ENCODE measurements around the gene MOCS1.

The MOCS1 gene

GRCh38 chr6:39885691-39886090, 48.6 kb downstream of the MOCS1 start:
- no peak for DNase-seq (ENCODE audit: low read depth)
- H3K4me3 ChIP-seq (ENCODE audit: low read depth, low read length) = no peak overlapping the region
- no peak for TF ChIP-seq CTCF (IDR thresholded peaks at IDR 0.05; ENCODE audit: low read depth, low read length, missing control alignments)

- no peak for DNase-seq (ENCODE audit: low read depth)
- no peak for TF ChIP-seq CTCF (IDR thresholded peaks at IDR 0.05; ENCODE audit: low read depth, low read length, missing control alignments)
- H3K4me3 ChIP-seq (ENCODE audit: low read depth, low read length) = no peak overlapping the region
Measured at GRCh38 chr6:39884696-39885095, 49.6 kb downstream of the MOCS1 start.

- TF ChIP-seq CTCF (IDR thresholded peaks at IDR 0.05; ENCODE audit: low read depth, low read length, missing control alignments) = no peak
- DNase-seq (ENCODE audit: low read depth) = no peak
- no peak overlapping the region for H3K4me3 ChIP-seq (ENCODE audit: low read depth, low read length)
Measured at GRCh38 chr6:39882531-39882899, 51.7 kb downstream of the MOCS1 start.

GRCh38 chr6:39881851-39882530, 52.3 kb downstream of the MOCS1 start:
- no peak for TF ChIP-seq CTCF (IDR thresholded peaks at IDR 0.05; ENCODE audit: low read depth, low read length, missing control alignments)
- no peak overlapping the region for H3K4me3 ChIP-seq (ENCODE audit: low read depth, low read length)
- no peak for DNase-seq (ENCODE audit: low read depth)

GRCh38 chr6:39880594-39880993, 53.7 kb downstream of the MOCS1 start:
- no peak for DNase-seq (ENCODE audit: low read depth)
- TF ChIP-seq CTCF (IDR thresholded peaks at IDR 0.05; ENCODE audit: low read depth, low read length, missing control alignments) = no peak
- H3K4me3 ChIP-seq (ENCODE audit: low read depth, low read length) = no peak overlapping the region

GRCh38 chr6:39879535-39879934, 54.7 kb downstream of the MOCS1 start:
- H3K4me3 ChIP-seq (ENCODE audit: low read depth, low read length) = no peak overlapping the region
- TF ChIP-seq CTCF (IDR thresholded peaks at IDR 0.05; ENCODE audit: low read depth, low read length, missing control alignments) = no peak
- no peak for DNase-seq (ENCODE audit: low read depth)

- DNase-seq (ENCODE audit: low read depth) = no peak
Measured at GRCh38 chr6:39876826-39877225, 57.4 kb downstream of the MOCS1 start.

More at GRCh38 chr6:39876826-39877225, 57.4 kb downstream of the MOCS1 start:
- no peak for TF ChIP-seq CTCF (IDR thresholded peaks at IDR 0.05; ENCODE audit: low read depth, low read length, missing control alignments)
- H3K4me3 ChIP-seq (ENCODE audit: low read depth, low read length) = no peak overlapping the region

Data from GM12864 (cell line).